K562 (cell line): ENCODE results near the gene ARSI. TPM values are rescaled to one million over a fixed set of nuclear protein-coding genes. Genes with fewer than 3 reads are reported as not detected.

Experiments used
- CBFB ChIP-seq: sonication (generic); formaldehyde crosslinking; IDR thresholded peaks from 2 replicates; pipeline ENCODE4 v1.4.0; 2020; ENCODE audit warnings: mild to moderate bottlenecking, missing genetic modification reagents
- CXXC5 ChIP-seq: fragments of 250-450 bp; sonication (Bioruptor Pico); IDR thresholded peaks from 2 replicates; pipeline ENCODE4 v1.8.0; 2022; ENCODE audit warnings: inconsistent platforms, mild to moderate bottlenecking, moderate library complexity
- GABPB1 ChIP-seq: sonication (generic); formaldehyde crosslinking; IDR thresholded peaks from 2 replicates; pipeline ENCODE4 v1.8.0; 2022; ENCODE audit warnings: mild to moderate bottlenecking, missing genetic modification reagents
- NFXL1 ChIP-seq: fragments of 450-650 bp; formaldehyde crosslinking; IDR thresholded peaks from 2 replicates; pipeline ENCODE4 v1.4.0; 2021; ENCODE audit warnings: mild to moderate bottlenecking
- NR2C1 ChIP-seq, 2 experiments: fragments of 450-650 bp; IDR thresholded peaks; 2 replicates each; pipeline ENCODE4 v1.6.1; 2017; ENCODE audit warnings: mild to moderate bottlenecking in 2 of 2, antibody characterized with exemption in 1 of 2, inconsistent platforms in 1 of 2, missing compliant biosample characterization in 1 of 2, missing genetic modification characterization in 1 of 2
- SAFB ChIP-seq: fragments of 200-400 bp; formaldehyde crosslinking; IDR thresholded peaks from 2 replicates; pipeline ENCODE4 v1.6.1; 2017; ENCODE audit warnings: low read depth, low read length, borderline replicate concordance
- TFAP4 ChIP-seq: sonication (generic); formaldehyde crosslinking; IDR thresholded peaks from 2 replicates; pipeline ENCODE4 v1.8.0; 2022; ENCODE audit warnings: missing genetic modification reagents, mild to moderate bottlenecking, moderate library complexity, borderline replicate concordance
- ZNF79 ChIP-seq: fragments of 250-450 bp; sonication (Bioruptor Pico); IDR thresholded peaks from 2 replicates; pipeline ENCODE4 v1.4.0; 2020; ENCODE audit warnings: low read depth, mild to moderate bottlenecking, moderate library complexity
- polyA plus RNA-seq, 8 experiments: library from polyadenylated mRNA; depleted of rRNA in 4 of 8; stranded (reverse) in 5 of 8; unstranded in 3 of 8; fragments of >200 nt; fragmentation: Nextera tagmentation in 2 of 8; fragmentation: Illumina TruSeq in 1 of 8; extraction: Ambion mirVana in 2 of 8; extraction: Trizol in 1 of 8; gene quantifications; 2 replicates each; pipeline versions ENCODE4 v1.2.1 to v1.2.3, GENCODE V29; 2011 to 2014; ENCODE audit warnings: inconsistent platforms in 1 of 8, missing spikeins in 1 of 8
- total RNA-seq, 7 experiments: library from RNA; depleted of rRNA in 6 of 7; stranded (reverse); fragments of >200 nt in 6 of 7; fragmentation: Illumina TruSeq in 2 of 7; extraction: Trizol in 2 of 7; gene quantifications; 2 replicates each; pipeline versions ENCODE4 v1.2.1 to v1.2.3, GENCODE V29; 2011 to 2021; ENCODE audit warnings: low replicate concordance in 1 of 7
- TF ChIP-seq, protein P1 (sequence below), 2 experiments: fragments of 450-650 bp in 1 of 2; sonication (generic) in 1 of 2; formaldehyde crosslinking in 1 of 2; IDR thresholded peaks; 2 replicates each; pipeline versions ENCODE4 v1.7.1 to v1.9.0; 2016 to 2022; ENCODE audit warnings: inconsistent platforms in 1 of 2, mild to moderate bottlenecking in 1 of 2, missing genetic modification reagents in 1 of 2
- TF ChIP-seq, protein P2 (sequence below), 3 experiments: IDR thresholded peaks in 2 of 3; conservative IDR thresholded peaks in 1 of 3; 2 replicates each; pipeline ENCODE4 v1.5.1; 2011 to 2012; ENCODE audit warnings: low read length in 3 of 3, mild to moderate bottlenecking in 3 of 3, control low read depth in 2 of 3, improper control_type of control experiment in 1 of 3, inconsistent platforms in 1 of 3, low read depth in 1 of 3, mixed read lengths in 1 of 3, moderate library complexity in 1 of 3; ENCODE audit not compliant: insufficient read depth in 2 of 3
- TF ChIP-seq, protein P3 (sequence below): sonication (generic); formaldehyde crosslinking; IDR thresholded peaks from 2 replicates; pipeline ENCODE4 v1.5.0; 2020; ENCODE audit warnings: missing genetic modification reagents

ARSI gene
- total and polyA plus RNA-seq, 9 of the 15 experiments (the other 6 are each of a cell fraction or from before 2014, with no cell fraction given): 0.04 to 0.07 TPM; not detected in 7

GRCh38 chr5:150350524-150351344 is 48.0 kb upstream of the ARSI start (continued):
- TF ChIP-seq, protein P1, sequence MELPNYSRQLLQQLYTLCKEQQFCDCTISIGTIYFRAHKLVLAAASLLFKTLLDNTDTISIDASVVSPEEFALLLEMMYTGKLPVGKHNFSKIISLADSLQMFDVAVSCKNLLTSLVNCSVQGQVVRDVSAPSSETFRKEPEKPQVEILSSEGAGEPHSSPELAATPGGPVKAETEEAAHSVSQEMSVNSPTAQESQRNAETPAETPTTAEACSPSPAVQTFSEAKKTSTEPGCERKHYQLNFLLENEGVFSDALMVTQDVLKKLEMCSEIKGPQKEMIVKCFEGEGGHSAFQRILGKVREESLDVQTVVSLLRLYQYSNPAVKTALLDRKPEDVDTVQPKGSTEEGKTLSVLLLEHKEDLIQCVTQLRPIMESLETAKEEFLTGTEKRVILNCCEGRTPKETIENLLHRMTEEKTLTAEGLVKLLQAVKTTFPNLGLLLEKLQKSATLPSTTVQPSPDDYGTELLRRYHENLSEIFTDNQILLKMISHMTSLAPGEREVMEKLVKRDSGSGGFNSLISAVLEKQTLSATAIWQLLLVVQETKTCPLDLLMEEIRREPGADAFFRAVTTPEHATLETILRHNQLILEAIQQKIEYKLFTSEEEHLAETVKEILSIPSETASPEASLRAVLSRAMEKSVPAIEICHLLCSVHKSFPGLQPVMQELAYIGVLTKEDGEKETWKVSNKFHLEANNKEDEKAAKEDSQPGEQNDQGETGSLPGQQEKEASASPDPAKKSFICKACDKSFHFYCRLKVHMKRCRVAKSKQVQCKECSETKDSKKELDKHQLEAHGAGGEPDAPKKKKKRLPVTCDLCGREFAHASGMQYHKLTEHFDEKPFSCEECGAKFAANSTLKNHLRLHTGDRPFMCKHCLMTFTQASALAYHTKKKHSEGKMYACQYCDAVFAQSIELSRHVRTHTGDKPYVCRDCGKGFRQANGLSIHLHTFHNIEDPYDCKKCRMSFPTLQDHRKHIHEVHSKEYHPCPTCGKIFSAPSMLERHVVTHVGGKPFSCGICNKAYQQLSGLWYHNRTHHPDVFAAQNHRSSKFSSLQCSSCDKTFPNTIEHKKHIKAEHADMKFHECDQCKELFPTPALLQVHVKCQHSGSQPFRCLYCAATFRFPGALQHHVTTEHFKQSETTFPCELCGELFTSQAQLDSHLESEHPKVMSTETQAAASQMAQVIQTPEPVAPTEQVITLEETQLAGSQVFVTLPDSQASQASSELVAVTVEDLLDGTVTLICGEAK (IDR thresholded peaks at IDR 0.05): no peak
- TF ChIP-seq, protein P1 (CRISPR knock-in tag; IDR thresholded peaks at IDR 0.05): no peak
- TF ChIP-seq NR2C1 (IDR thresholded peaks at IDR 0.05): peak; percentile 89
- peak; percentile 95 for TF ChIP-seq NR2C1 (tag; IDR thresholded peaks at IDR 0.05)
- 0 out of 2 replicates have a peak, but pooled peaks have one; percentile 58 for TF ChIP-seq CBFB
- no peak for TF ChIP-seq CXXC5
- TF ChIP-seq GABPB1 (CRISPR knock-in tag): peak; percentile 48; the same call in 1 of the 2 replicates
- peak; percentile 79 for TF ChIP-seq TFAP4 (CRISPR knock-in tag)
- no peak for TF ChIP-seq NFXL1 (CRISPR knock-in tag)
- TF ChIP-seq, protein P2, sequence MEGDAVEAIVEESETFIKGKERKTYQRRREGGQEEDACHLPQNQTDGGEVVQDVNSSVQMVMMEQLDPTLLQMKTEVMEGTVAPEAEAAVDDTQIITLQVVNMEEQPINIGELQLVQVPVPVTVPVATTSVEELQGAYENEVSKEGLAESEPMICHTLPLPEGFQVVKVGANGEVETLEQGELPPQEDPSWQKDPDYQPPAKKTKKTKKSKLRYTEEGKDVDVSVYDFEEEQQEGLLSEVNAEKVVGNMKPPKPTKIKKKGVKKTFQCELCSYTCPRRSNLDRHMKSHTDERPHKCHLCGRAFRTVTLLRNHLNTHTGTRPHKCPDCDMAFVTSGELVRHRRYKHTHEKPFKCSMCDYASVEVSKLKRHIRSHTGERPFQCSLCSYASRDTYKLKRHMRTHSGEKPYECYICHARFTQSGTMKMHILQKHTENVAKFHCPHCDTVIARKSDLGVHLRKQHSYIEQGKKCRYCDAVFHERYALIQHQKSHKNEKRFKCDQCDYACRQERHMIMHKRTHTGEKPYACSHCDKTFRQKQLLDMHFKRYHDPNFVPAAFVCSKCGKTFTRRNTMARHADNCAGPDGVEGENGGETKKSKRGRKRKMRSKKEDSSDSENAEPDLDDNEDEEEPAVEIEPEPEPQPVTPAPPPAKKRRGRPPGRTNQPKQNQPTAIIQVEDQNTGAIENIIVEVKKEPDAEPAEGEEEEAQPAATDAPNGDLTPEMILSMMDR (IDR thresholded peaks at IDR 0.05 in 2 of 3, conservative IDR thresholded peaks at IDR 0.05 in 1 of 3; ENCODE audit: insufficient read depth in 2 of 3, low read depth in 1 of 3, low read length in 3 of 3): peak; percentile 86 to 90 (median 87)
- no peak for TF ChIP-seq ZNF79 (CRISPR knock-in tag)
- TF ChIP-seq SAFB: no peak
- TF ChIP-seq, protein P3, sequence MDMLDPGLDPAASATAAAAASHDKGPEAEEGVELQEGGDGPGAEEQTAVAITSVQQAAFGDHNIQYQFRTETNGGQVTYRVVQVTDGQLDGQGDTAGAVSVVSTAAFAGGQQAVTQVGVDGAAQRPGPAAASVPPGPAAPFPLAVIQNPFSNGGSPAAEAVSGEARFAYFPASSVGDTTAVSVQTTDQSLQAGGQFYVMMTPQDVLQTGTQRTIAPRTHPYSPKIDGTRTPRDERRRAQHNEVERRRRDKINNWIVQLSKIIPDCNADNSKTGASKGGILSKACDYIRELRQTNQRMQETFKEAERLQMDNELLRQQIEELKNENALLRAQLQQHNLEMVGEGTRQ (CRISPR knock-in tag): peak; percentile 75
